Naive thymus-derived CD4-positive, alpha-beta T cell (primary cell): Measurements from ENCODE around the gene TRAPPC2B. TPM values are rescaled to one million over a fixed set of nuclear protein-coding genes. Genes with fewer than 3 reads are reported as not detected.

Experiments
- ATAC-seq: fragments of 150-1000 bp; cut with Tn5 transposase; 2 replicates; pipeline ENCODE4 v1.10.0; 2021; ENCODE audit warnings: mild to moderate bottlenecking, moderate library complexity
- CTCF ChIA-PET: fragments of 350-600 bp; sonication (Branson Sonifier 250); formaldehyde crosslinking; loops from one replicate; lab custom pipeline; 2021; ENCODE audit warnings: antibody characterized with exemption; lab: Charles Lee
- POLR2A ChIA-PET: fragments of 350-600 bp; sonication (Branson Sonifier 250); formaldehyde crosslinking; loops from one replicate; lab custom pipeline; 2021; ENCODE audit warnings: antibody characterized with exemption, inconsistent platforms; lab: Charles Lee
- DNase-seq, 9 donors: peaks; one replicate each; pipeline versions ENCODE4 v3.0.0 to v3.0.0-alpha.2; 2020 to 2022; ENCODE audit warnings: mixed read lengths in 1 of 9
- H3K27ac ChIP-seq: one replicate; pipeline ENCODE4 v1.7.0; 2013; ENCODE audit warnings: mild to moderate bottlenecking, low read depth, low read length, moderate library complexity
- H3K27me3 ChIP-seq, 2 donors: one replicate each; pipeline ENCODE4 v1.7.0; 2013; ENCODE audit warnings: low read length in 2 of 2, mild to moderate bottlenecking in 2 of 2, moderate library complexity in 2 of 2; ENCODE audit not compliant: control insufficient read depth in 2 of 2, insufficient read depth in 2 of 2
- H3K36me3 ChIP-seq, 3 experiments: 1 replicate in 2 of 3; 2 replicates in 1 of 3; pipeline ENCODE4 v1.7.0; 2013; ENCODE audit warnings: low read length in 3 of 3, mild to moderate bottlenecking in 3 of 3, moderate library complexity in 1 of 3; ENCODE audit not compliant: insufficient read depth in 3 of 3, control insufficient read depth in 2 of 3
- H3K4me1 ChIP-seq, 2 donors: one replicate each; pipeline ENCODE4 v1.7.0; 2013; ENCODE audit warnings: low read length in 2 of 2, mild to moderate bottlenecking in 2 of 2, moderate library complexity in 1 of 2; ENCODE audit not compliant: control insufficient read depth in 2 of 2, insufficient read depth in 2 of 2
- H3K4me3 ChIP-seq: 2 replicates; pipeline ENCODE4 v1.7.0; 2013; ENCODE audit warnings: mild to moderate bottlenecking, low read length
- H3K9me3 ChIP-seq, 3 experiments: 1 replicate in 2 of 3; 2 replicates in 1 of 3; pipeline ENCODE4 v1.7.0; 2013; ENCODE audit warnings: low read length in 3 of 3; ENCODE audit not compliant: control insufficient read depth in 2 of 3
- H3K27ac Mint-ChIP-seq, 9 donors: one replicate each; pipeline ENCODE4 v1.8.0; 2020 to 2022; ENCODE audit warnings: mixed read lengths in 9 of 9, mild to moderate bottlenecking in 8 of 9, moderate library complexity in 5 of 9, inconsistent platforms in 2 of 9
- H3K27me3 Mint-ChIP-seq, 5 donors: one replicate each; pipeline ENCODE4 v1.8.0; 2021 to 2022; ENCODE audit warnings: mixed read lengths in 5 of 5, mild to moderate bottlenecking in 1 of 5
- H3K36me3 Mint-ChIP-seq, 5 donors: one replicate each; pipeline ENCODE4 v1.8.0; 2020 to 2022; ENCODE audit warnings: mixed read lengths in 5 of 5, mild to moderate bottlenecking in 3 of 5, inconsistent platforms in 1 of 5
- H3K4me1 Mint-ChIP-seq, 7 donors: one replicate each; pipeline ENCODE4 v1.8.0; 2020 to 2022; ENCODE audit warnings: mixed read lengths in 7 of 7, mild to moderate bottlenecking in 3 of 7, inconsistent platforms in 1 of 7
- H3K4me3 Mint-ChIP-seq, 10 donors: one replicate each; pipeline ENCODE4 v1.8.0; 2020 to 2022; ENCODE audit warnings: mild to moderate bottlenecking in 10 of 10, mixed read lengths in 10 of 10, moderate library complexity in 6 of 10, inconsistent platforms in 2 of 10
- H3K9me3 Mint-ChIP-seq, 11 donors: one replicate each; pipeline ENCODE4 v1.8.0; 2020 to 2022; ENCODE audit warnings: mixed read lengths in 11 of 11, mild to moderate bottlenecking in 4 of 11, inconsistent platforms in 1 of 11, moderate library complexity in 1 of 11
- intact Hi-C, 2 donors: fragments of 100-400 bp; cut with micrococcal nuclease; formaldehyde crosslinking; loops; one replicate each; pipeline ENCODE4 v1.15.1; 2023
- polyA plus RNA-seq, 2 donors: library from polyadenylated mRNA; unstranded; fragments of 300-500 nt; fragmentation: Illumina TruSeq; gene quantifications; one replicate each; pipeline ENCODE4 v1.2.3, GENCODE V29; 2021
- total RNA-seq, 6 experiments: library from RNA in 5 of 6; stranded (reverse) in 5 of 6; gene quantifications; 1 replicate in 5 of 6; 2 replicates in 1 of 6; pipeline ENCODE4 v1.2.3 and lab custom pipeline; 2021 to 2026

TRAPPC2B gene
- total and polyA plus RNA-seq, 7 experiments from 2014 or later: 7.7 to 18.9 (median 10.2) TPM

GRCh38 chr19:57321116-57321515 is 42.2 kb upstream of the TRAPPC2B start:
- POLR2A ChIA-PET: interaction anchor here (0.6 to 0.8 kb wide), 3 partner anchors 36 to 446 kb away, joined by 3 to 7 read pairs (median 3); no protein-coding TSS in a partner anchor
- Histone ChIP-seq H3K4me3 (peak overlapping the region; percentile 76), H3K27me3 (peaks cover 0 to 6% of the 10 kb centered on the region in 2 donors), H3K27ac (peak overlapping the region; percentile 83), H3K36me3 (peaks cover 9 to 28% (median 22%) of the 10 kb centered on the region in 3 experiments), H3K9me3 (peaks cover 0 to 54% (median 5%) of the 10 kb centered on the region in 3 experiments), H3K4me1 (peaks cover 0 to 18% of the 10 kb centered on the region in 2 donors)
- Mint-ChIP-seq H3K27me3 (peaks cover 14 to 24% (median 19%) of the 10 kb centered on the region in 5 donors), H3K9me3 (peaks cover 9 to 91% (median 57%) of the 10 kb centered on the region in 11 donors), H3K4me1 (peaks cover 14 to 30% (median 25%) of the 10 kb centered on the region in 7 donors), H3K27ac (peak overlapping the region; percentile 56 to 98 (median 96)), H3K4me3 (peak overlapping the region; percentile 87 to 98 (median 94)), H3K36me3 (peaks cover 42 to 62% (median 46%) of the 10 kb centered on the region in 5 donors)
- intact Hi-C loops: loop anchor here in 1 of 2 donors (2.0 kb wide), 1 partner anchor 30 kb away; the partner anchor contains the start of gene ZNF304
- ATAC-seq: no peak
- DNase-seq: no peak
- CTCF ChIA-PET: no interaction called here

GRCh38 chr19:57321751-57322150 is 41.6 kb upstream of the TRAPPC2B start:
- CTCF ChIA-PET: no interaction called here
- no peak overlapping the region for H3K27ac ChIP-seq
- intact Hi-C loops: loop anchor here in 1 of 2 donors (2.0 kb wide), 1 partner anchor 29 kb away; the partner anchor contains the start of gene ZNF304
- no peak for ATAC-seq
- Mint-ChIP-seq H3K27me3 (peaks cover 9 to 18% (median 15%) of the 10 kb centered on the region in 5 donors), H3K9me3 (peaks cover 9 to 91% (median 57%) of the 10 kb centered on the region in 11 donors), H3K27ac (peak overlapping the region in 4 of 9 donors; percentile 21 to 97 (median 71)), H3K36me3 (peaks cover 38 to 62% (median 52%) of the 10 kb centered on the region in 5 donors), H3K4me1 (peaks cover 14 to 30% (median 25%) of the 10 kb centered on the region in 7 donors), H3K4me3 (peak overlapping the region; percentile 87 to 98 (median 94))
- POLR2A ChIA-PET: interaction anchor here (0.7 to 0.8 kb wide), 2 partner anchors 36 to 41 kb away, joined by 3 to 7 read pairs; no protein-coding TSS in a partner anchor
- peaks cover 0 to 54% (median 9%) of the 10 kb centered on the region in 3 experiments for H3K9me3 ChIP-seq
- peaks cover 9 to 35% (median 29%) of the 10 kb centered on the region in 3 experiments for H3K36me3 ChIP-seq
- DNase-seq: no peak
- peak overlapping the region; percentile 76 for H3K4me3 ChIP-seq
- peaks cover 0 to 6% of the 10 kb centered on the region in 2 donors for H3K27me3 ChIP-seq
- peaks cover 0 to 18% of the 10 kb centered on the region in 2 donors for H3K4me1 ChIP-seq

GRCh38 chr19:57324992-57325391 is 38.4 kb upstream of the TRAPPC2B start:
- H3K9me3 ChIP-seq: peaks cover 6 to 87% (median 17%) of the 10 kb centered on the region in 3 experiments
- no peaks in the 10 kb centered on the region for H3K27me3 Mint-ChIP-seq
- peaks cover 9 to 25% (median 20%) of the 10 kb centered on the region in 7 donors for H3K4me1 Mint-ChIP-seq
- CTCF ChIA-PET: no interaction called here
- peaks cover 0 to 13% of the 10 kb centered on the region in 2 donors for H3K4me1 ChIP-seq
- DNase-seq: no peak
- peaks cover 20 to 60% (median 49%) of the 10 kb centered on the region in 3 experiments for H3K36me3 ChIP-seq
- ATAC-seq: no peak
- intact Hi-C loops: no loop called here
- no peak overlapping the region for H3K27ac ChIP-seq
- no peak overlapping the region for H3K27ac Mint-ChIP-seq
- H3K4me3 Mint-ChIP-seq: peak overlapping the region in 1 of 10 donors; percentile 7
- no peak overlapping the region for H3K4me3 ChIP-seq
- H3K27me3 ChIP-seq: no peaks in the 10 kb centered on the region
- POLR2A ChIA-PET: no interaction called here
- H3K36me3 Mint-ChIP-seq: peaks cover 40 to 89% (median 77%) of the 10 kb centered on the region in 5 donors
- peaks cover 9 to 98% (median 79%) of the 10 kb centered on the region in 11 donors for H3K9me3 Mint-ChIP-seq

GRCh38 chr19:57327993-57328392 is 35.4 kb upstream of the TRAPPC2B start:
- Histone ChIP-seq H3K9me3 (peaks cover 6 to 87% (median 12%) of the 10 kb centered on the region in 3 experiments), H3K27me3 (no peaks in the 10 kb centered on the region), H3K27ac (no peak overlapping the region), H3K4me3 (no peak overlapping the region), H3K36me3 (peaks cover 20 to 60% (median 49%) of the 10 kb centered on the region in 3 experiments), H3K4me1 (no peaks in the 10 kb centered on the region)
- peaks cover 32 to 86% (median 70%) of the 10 kb centered on the region in 5 donors for H3K36me3 Mint-ChIP-seq
- ChIA-PET CTCF (no interaction called here), POLR2A (no interaction called here)
- ATAC-seq: no peak
- peaks cover 0 to 99% (median 72%) of the 10 kb centered on the region in 11 donors for H3K9me3 Mint-ChIP-seq
- no peaks in the 10 kb centered on the region for H3K27me3 Mint-ChIP-seq
- H3K4me3 Mint-ChIP-seq: no peak overlapping the region
- no peak for DNase-seq
- no peak overlapping the region for H3K27ac Mint-ChIP-seq
- H3K4me1 Mint-ChIP-seq: peaks cover 0 to 2% (median 0%) of the 10 kb centered on the region in 7 donors
- intact Hi-C loops: no loop called here

GRCh38 chr19:57334191-57334590 is 29.2 kb upstream of the TRAPPC2B start:
- H3K4me1 ChIP-seq: no peaks in the 10 kb centered on the region
- Mint-ChIP-seq H3K9me3 (peaks cover 0 to 90% (median 47%) of the 10 kb centered on the region in 11 donors), H3K4me3 (no peak overlapping the region), H3K36me3 (peaks cover 18 to 51% (median 35%) of the 10 kb centered on the region in 5 donors), H3K4me1 (no peaks in the 10 kb centered on the region), H3K27ac (no peak overlapping the region), H3K27me3 (no peaks in the 10 kb centered on the region)
- no peaks in the 10 kb centered on the region for H3K27me3 ChIP-seq
- H3K27ac ChIP-seq: no peak overlapping the region
- peaks cover under 1 to 60% (median 4%) of the 10 kb centered on the region in 3 experiments for H3K9me3 ChIP-seq
- DNase-seq: no peak
- intact Hi-C loops: no loop called here
- POLR2A ChIA-PET: no interaction called here
- no peak overlapping the region for H3K4me3 ChIP-seq
- CTCF ChIA-PET: no interaction called here
- ATAC-seq: no peak
- H3K36me3 ChIP-seq: peaks cover 0 to 1% (median 0%) of the 10 kb centered on the region in 3 experiments

GRCh38 chr19:57338877-57339276 is 24.5 kb upstream of the TRAPPC2B start:
- peaks cover 0 to 29% (median 4%) of the 10 kb centered on the region in 3 experiments for H3K9me3 ChIP-seq
- no peaks in the 10 kb centered on the region for H3K36me3 ChIP-seq
- intact Hi-C loops: no loop called here
- Mint-ChIP-seq H3K4me1 (no peaks in the 10 kb centered on the region), H3K27ac (no peak overlapping the region), H3K4me3 (no peak overlapping the region), H3K27me3 (no peaks in the 10 kb centered on the region), H3K36me3 (peaks cover 9 to 32% (median 19%) of the 10 kb centered on the region in 5 donors), H3K9me3 (peaks cover 6 to 83% (median 32%) of the 10 kb centered on the region in 11 donors)
- DNase-seq (no peak), ATAC-seq (no peak)
- CTCF ChIA-PET: no interaction called here
- no peaks in the 10 kb centered on the region for H3K4me1 ChIP-seq
- H3K4me3 ChIP-seq: no peak overlapping the region
- no peaks in the 10 kb centered on the region for H3K27me3 ChIP-seq
- POLR2A ChIA-PET: no interaction called here
- no peak overlapping the region for H3K27ac ChIP-seq
